HCT116 (cell line): Measurements from ENCODE around the gene SLC25A42. TPM values are rescaled to one million over a fixed set of nuclear protein-coding genes. Genes with fewer than 3 reads are reported as not detected.

Experiments
- ATAC-seq: fragments of 200-7000 bp; cut with Tn5 transposase; 2 replicates; pipeline ENCODE4 v1.9.1; 2020; ENCODE audit warnings: mild to moderate bottlenecking, moderate library complexity
- BruUV-seq: library from RNA; stranded (reverse); fragments of 400-500 nt; replicated peaks from 2 replicates; lab custom pipeline; 2021; lab: Mats Ljungman, UMichigan
- CTCF ChIA-PET: fragments of 300-600 bp; sonication (Branson Sonifier 250); formaldehyde crosslinking; loops from one replicate; lab custom pipeline; 2021; ENCODE audit warnings: antibody characterized with exemption; lab: Charles Lee
- POLR2A ChIA-PET: fragments of 300-600, 350-600 bp; sonication (Branson Sonifier 250); formaldehyde crosslinking; loops from one replicate; lab custom pipeline; 2021; ENCODE audit warnings: antibody characterized with exemption; lab: Charles Lee
- RAD21 ChIA-PET, 2 experiments: fragments of 300-600 bp; sonication (Branson Sonifier 250); formaldehyde crosslinking; loops; one replicate each; lab custom pipeline; 2023; ENCODE audit warnings: low total read pairs in 2 of 2; ENCODE audit not compliant: uncharacterized antibody in 2 of 2, unreplicated experiment in 2 of 2, low non-redundant PET in 1 of 2; lab: Charles Lee
- DNase-seq: peaks from one replicate; pipeline ENCODE4 v3.0.0-alpha.2; 2010; ENCODE audit warnings: low read depth, low spot score
- H2AFZ ChIP-seq: fragments of 200-600 bp; shearing (Covaris generic), sonication (generic); 2 replicates; pipeline ENCODE4 v1.6.1; 2017; ENCODE audit warnings: low read depth, mixed run types, mixed read lengths, antibody characterized with exemption, low read length; ENCODE audit not compliant: poor library complexity, severe bottlenecking
- H3K27ac ChIP-seq: 2 replicates; pipeline ENCODE4 v1.5.1; 2012; ENCODE audit warnings: low read depth, low read length
- H3K27me3 ChIP-seq: fragments of 200-600 bp; sonication (generic); 2 replicates; pipeline ENCODE4 v1.6.1; 2016; ENCODE audit warnings: mixed run types, low read length, mixed read lengths; ENCODE audit not compliant: insufficient read depth
- H3K36me3 ChIP-seq, 2 experiments: fragments of 200-500 bp in 1 of 2; fragments of 200-600 bp in 1 of 2; sonication (Bioruptor generic) in 1 of 2; sonication (generic) in 1 of 2; 2 replicates each; pipeline versions ENCODE4 v1.5.1 to v1.6.1; 2014 to 2016; ENCODE audit warnings: low read length in 2 of 2, inconsistent platforms in 1 of 2, mixed read lengths in 1 of 2, mixed run types in 1 of 2; ENCODE audit not compliant: insufficient read depth in 2 of 2, control insufficient read depth in 1 of 2
- H3K4me1 ChIP-seq, 2 experiments: fragments of 200-600 bp in 1 of 2; sonication (generic) in 1 of 2; 2 replicates each; pipeline versions ENCODE4 v1.5.1 to v1.6.1; 2012 to 2017; ENCODE audit warnings: low read length in 2 of 2, inconsistent platforms in 1 of 2, mild to moderate bottlenecking in 1 of 2, mixed read lengths in 1 of 2, mixed run types in 1 of 2, moderate library complexity in 1 of 2; ENCODE audit not compliant: insufficient read depth in 2 of 2, control insufficient read depth in 1 of 2
- H3K4me2 ChIP-seq: fragments of 200-600 bp; sonication (generic); 2 replicates; pipeline ENCODE4 v1.6.1; 2017; ENCODE audit warnings: mixed run types, low read length, mixed read lengths
- H3K4me3 ChIP-seq, 2 experiments: fragments of 200-600 bp in 1 of 2; sonication (generic) in 1 of 2; replicated peaks in 1 of 2; 2 replicates each; pipeline ENCODE4 v1.5.1; 2011 to 2016; ENCODE audit warnings: low read length in 2 of 2, control low read depth in 1 of 2, low read depth in 1 of 2, mild to moderate bottlenecking in 1 of 2, mixed read lengths in 1 of 2, mixed run types in 1 of 2
- H3K79me2 ChIP-seq: fragments of 200-600 bp; sonication (generic); 2 replicates; pipeline ENCODE4 v1.6.1; 2017; ENCODE audit warnings: mild to moderate bottlenecking, mixed run types, low read length, moderate library complexity, mixed read lengths; ENCODE audit not compliant: insufficient read depth
- H3K9ac ChIP-seq: fragments of 200-600 bp; sonication (generic); 2 replicates; pipeline ENCODE4 v1.6.1; 2016; ENCODE audit warnings: low read length, mixed read lengths
- H3K9me2 ChIP-seq: fragments of 200-600 bp; sonication (generic), shearing (Covaris generic); 2 replicates; pipeline ENCODE4 v1.6.1; 2017; ENCODE audit warnings: mixed run types, mild to moderate bottlenecking, moderate library complexity; ENCODE audit not compliant: insufficient read depth
- H3K9me3 ChIP-seq, 2 experiments: fragments of 200-500 bp in 1 of 2; fragments of 200-600 bp in 1 of 2; sonication (Bioruptor generic) in 1 of 2; sonication (generic) in 1 of 2; 2 replicates each; pipeline ENCODE4 v1.6.1; 2014 to 2017; ENCODE audit warnings: low read length in 2 of 2, mixed read lengths in 2 of 2, inconsistent platforms in 1 of 2, low read depth in 1 of 2, mild to moderate bottlenecking in 1 of 2, mixed run types in 1 of 2, moderate library complexity in 1 of 2; ENCODE audit not compliant: control insufficient read depth in 1 of 2, insufficient read depth in 1 of 2
- H4K20me1 ChIP-seq: fragments of 200-600 bp; sonication (generic), shearing (Covaris generic); 2 replicates; pipeline ENCODE4 v1.6.1; 2017; ENCODE audit warnings: mixed run types, mild to moderate bottlenecking, moderate library complexity; ENCODE audit not compliant: insufficient read depth
- ATF3 ChIP-seq: IDR thresholded peaks from 2 replicates; pipeline ENCODE4 v1.6.1; 2012
- CBX3 ChIP-seq: IDR thresholded peaks from 2 replicates; pipeline ENCODE4 v1.6.1; 2012; ENCODE audit warnings: low read depth
- CEBPB ChIP-seq: IDR thresholded peaks from 2 replicates; pipeline ENCODE4 v1.6.1; 2012; ENCODE audit warnings: low read depth
- CTCF ChIP-seq, 3 experiments: fragments of 200-600 bp in 1 of 3; sonication (generic) in 1 of 3; IDR thresholded peaks in 2 of 3; conservative IDR thresholded peaks in 1 of 3; 2 replicates each; pipeline ENCODE4 v1.5.1; 2012 to 2017; ENCODE audit warnings: low read depth in 2 of 3, low read length in 2 of 3, antibody characterized with exemption in 1 of 3, borderline replicate concordance in 1 of 3, control low read depth in 1 of 3, mild to moderate bottlenecking in 1 of 3, mixed read lengths in 1 of 3, mixed run types in 1 of 3, moderate library complexity in 1 of 3; ENCODE audit not compliant: insufficient read depth in 1 of 3
- EGR1 ChIP-seq: IDR thresholded peaks from 2 replicates; pipeline ENCODE4 v1.6.1; 2012; ENCODE audit warnings: low read depth
- EZH2 ChIP-seq: fragments of 200-600 bp; sonication (generic); IDR thresholded peaks from 2 replicates; pipeline ENCODE4 v1.6.1; 2017; ENCODE audit warnings: antibody characterized with exemption, mixed run types
- EZH2phosphoT487 ChIP-seq: fragments of 200-600 bp; IDR thresholded peaks from 2 replicates; pipeline ENCODE4 v1.6.1; 2018; ENCODE audit warnings: antibody characterized with exemption, borderline replicate concordance
- FOSL1 ChIP-seq: IDR thresholded peaks from 2 replicates; pipeline ENCODE4 v1.6.1; 2012; ENCODE audit warnings: low read depth
- JUND ChIP-seq: IDR thresholded peaks from 2 replicates; pipeline ENCODE4 v1.6.1; 2012
- MAX ChIP-seq: IDR thresholded peaks from 2 replicates; pipeline ENCODE4 v1.6.1; 2012
- POLR2AphosphoS5 ChIP-seq: IDR thresholded peaks from 2 replicates; pipeline ENCODE4 v1.6.1; 2011; ENCODE audit warnings: mild to moderate bottlenecking, low read depth, low read length, moderate library complexity
- RAD21 ChIP-seq: IDR thresholded peaks from 2 replicates; pipeline ENCODE4 v1.6.1; 2012; ENCODE audit warnings: low read depth, mild to moderate bottlenecking
- REST ChIP-seq: IDR thresholded peaks from 2 replicates; pipeline ENCODE4 v1.6.1; 2012; ENCODE audit warnings: low read depth
- SIN3A ChIP-seq: IDR thresholded peaks from 2 replicates; pipeline ENCODE4 v1.6.1; 2012; ENCODE audit warnings: low read depth
- SP1 ChIP-seq: IDR thresholded peaks from 2 replicates; pipeline ENCODE4 v1.6.1; 2012; ENCODE audit warnings: low read depth
- SRF ChIP-seq: IDR thresholded peaks from 2 replicates; pipeline ENCODE4 v1.6.1; 2012; ENCODE audit warnings: low read depth
- TCF7L2 ChIP-seq: IDR thresholded peaks from 2 replicates; pipeline ENCODE4 v1.7.0; 2011; ENCODE audit warnings: borderline replicate concordance, inconsistent platforms; ENCODE audit not compliant: insufficient read depth, insufficient read length; ENCODE audit errors: extremely low read depth
- YY1 ChIP-seq: IDR thresholded peaks from 2 replicates; pipeline ENCODE4 v1.6.1; 2011; ENCODE audit warnings: low read length, low read depth, moderate library complexity, mild to moderate bottlenecking; ENCODE audit not compliant: insufficient replicate concordance; ENCODE audit errors: extremely low read depth
- ZBTB33 ChIP-seq: IDR thresholded peaks from 2 replicates; pipeline ENCODE4 v1.6.1; 2011; ENCODE audit warnings: mild to moderate bottlenecking, low read length, moderate library complexity; ENCODE audit not compliant: insufficient replicate concordance; ENCODE audit errors: extremely low read depth
- ZNF274 ChIP-seq: fragments of 200-500 bp; sonication (Bioruptor generic); IDR thresholded peaks from 2 replicates; pipeline ENCODE4 v1.6.1; 2014; ENCODE audit warnings: mild to moderate bottlenecking, low read depth, low read length, inconsistent platforms
- intact Hi-C: fragments of 100-400 bp; cut with micrococcal nuclease; formaldehyde crosslinking; loops from 2 replicates; pipeline ENCODE4 v1.10.0; 2022
- total RNA-seq: library from RNA; stranded (reverse); gene quantifications from one replicate; pipeline ENCODE4 v1.2.1, GENCODE V29; 2021; ENCODE audit not compliant: unreplicated experiment

Gene SLC25A42
- total RNA-seq, 1 experiment from 2014 or later = 10.2 TPM

GRCh38 chr19:19133985-19134384, 70.2 kb downstream of the SLC25A42 start:
- TF ChIP-seq SIN3A = no peak
- no peak for TF ChIP-seq POLR2AphosphoS5
- TF ChIP-seq ZNF274 = no peak
- TF ChIP-seq EZH2 = no peak
- TF ChIP-seq TCF7L2 = no peak
- no peak for TF ChIP-seq RAD21
- TF ChIP-seq CEBPB = no peak
- no peak for TF ChIP-seq MAX
- no peak for TF ChIP-seq EZH2phosphoT487
- TF ChIP-seq CTCF (IDR thresholded peaks at IDR 0.05 in 2 of 3, conservative IDR thresholded peaks at IDR 0.05 in 1 of 3; ENCODE audit: borderline replicate concordance in 1 of 3, insufficient read depth in 1 of 3, low read depth in 2 of 3, low read length in 2 of 3) = no peak
- no peak for TF ChIP-seq ZBTB33
- no peak for TF ChIP-seq CBX3
- TF ChIP-seq SRF = no peak
- no peak for TF ChIP-seq SP1
- no peak for TF ChIP-seq REST
- TF ChIP-seq YY1 = no peak
- TF ChIP-seq EGR1 = no peak
- TF ChIP-seq ATF3 = no peak
- TF ChIP-seq FOSL1 = no peak
- no peak for TF ChIP-seq JUND
- intact Hi-C loops = no loop called here
- no peaks in the 10 kb centered on the region for H3K27me3 ChIP-seq
- CTCF ChIA-PET = no interaction called here
- no peaks in the 10 kb centered on the region for H3K9me3 ChIP-seq
- H3K9ac ChIP-seq = no peak overlapping the region
- H3K36me3 ChIP-seq = no peaks in the 10 kb centered on the region; a peak in 1 of 4 replicates
- ATAC-seq = no peak
- POLR2A ChIA-PET = interaction anchor here (0.7 kb wide), 1 partner anchor 23 kb away, joined by 3 read pairs; no protein-coding TSS in a partner anchor
- no peak overlapping the region for H2AFZ ChIP-seq
- no peak overlapping the region for H3K27ac ChIP-seq
- no peak overlapping the region for H3K4me2 ChIP-seq
- peaks cover 36% of the 10 kb centered on the region for H3K79me2 ChIP-seq
- no peak for DNase-seq
- H3K9me2 ChIP-seq = no peaks in the 10 kb centered on the region
- BruUV-seq = no TSS peak
- RAD21 ChIA-PET = no interaction called here
- no peak overlapping the region for H3K4me3 ChIP-seq
- no peaks in the 10 kb centered on the region for H4K20me1 ChIP-seq
- peaks cover 13 to 23% of the 10 kb centered on the region in 2 experiments for H3K4me1 ChIP-seq
